ENCODE measurements around the gene ANKRD30B. TPM values are rescaled to one million over a fixed set of nuclear protein-coding genes. Genes with fewer than 3 reads are reported as not detected.
"Not testable (repeated sequence)": the region's sequence is repeated elsewhere in the genome, so short reads cannot be mapped to it uniquely, and the experiment has no call there.

ANKRD30B gene
- total RNA-seq: not detected
- polyA plus RNA-seq (ENCODE audit: insufficient read depth, low read depth, low replicate concordance): not detected
- long read RNA-seq, donor 1: 0 reads
- long read RNA-seq, donor 2: 0 reads
- long read RNA-seq, donor 3: 0 reads
- long read RNA-seq, donor 4: 0 reads
- long read RNA-seq, donor 5: 0 reads
- long read RNA-seq, donor 6: 0 reads
- long read RNA-seq, donor 7: 0 reads
- long read RNA-seq, donor 8: 0 reads
- long read RNA-seq, donor 9: 0 reads
- long read RNA-seq, donor 10: 0 reads

- no peak within 1 kb of the TSS for H3K4me3 ChIP-seq (ENCODE audit: low read length in 3 of 3)
- no peak for FAIRE-seq
- intact Hi-C loops (cut with DNase I): no loop called here
- no peak for TF ChIP-seq CTCF (IDR thresholded peaks at IDR 0.05; ENCODE audit: borderline replicate concordance, extremely low read depth, insufficient read depth)
- no peaks in the 10 kb centered on the region for H3K4me1 ChIP-seq (ENCODE audit: control insufficient read depth in 2 of 3, insufficient read depth in 2 of 3, low read depth in 1 of 3, low read length in 3 of 3)
- H3K27ac ChIP-seq (ENCODE audit: low read depth in 2 of 2, low read length in 2 of 2): no peak within 1 kb of the TSS
- no peaks in the 10 kb centered on the region for H3K36me3 ChIP-seq (ENCODE audit: control insufficient read depth in 2 of 3, insufficient read depth in 3 of 3, low read length in 3 of 3)
- H3K9me3 ChIP-seq (ENCODE audit: control insufficient read depth in 2 of 3, insufficient read depth in 1 of 3, low read length in 3 of 3): no peaks in the 10 kb centered on the region
- no peak within 1 kb of the TSS for H3K9ac ChIP-seq (ENCODE audit: low read length in 3 of 3)
- peak; percentile 14 to 63 (median 59) for DNase-seq
- H3K27me3 ChIP-seq (ENCODE audit: control insufficient read depth, insufficient read depth, low read length): no peaks in the 10 kb centered on the region
Measured at GRCh38 chr18:14747513-14748474, at the start of gene ANKRD30B. TSS of gene ANKRD30B (plus strand) at chr18:14748172. CDS start at chr18:14748420, 248 bp downstream.

GRCh38 chr18:14701286-14702040, 46.5 kb upstream of the ANKRD30B start:
- H3K36me3 ChIP-seq (ENCODE audit: control insufficient read depth in 2 of 3, insufficient read depth in 3 of 3, low read length in 3 of 3); intact Hi-C loops (cut with DNase I); H3K9me3 ChIP-seq (ENCODE audit: control insufficient read depth in 2 of 3, insufficient read depth in 1 of 3, low read length in 3 of 3); H3K9ac ChIP-seq (ENCODE audit: low read length in 3 of 3); H3K27me3 ChIP-seq (ENCODE audit: control insufficient read depth, insufficient read depth, low read length); H3K27ac ChIP-seq (ENCODE audit: low read depth in 2 of 2, low read length in 2 of 2); H3K4me3 ChIP-seq (ENCODE audit: low read length in 3 of 3); H3K4me1 ChIP-seq (ENCODE audit: control insufficient read depth in 2 of 3, insufficient read depth in 2 of 3, low read depth in 1 of 3, low read length in 3 of 3); DNase-seq; FAIRE-seq: not testable (repeated sequence)

- H3K4me1 ChIP-seq (ENCODE audit: control insufficient read depth in 2 of 3, insufficient read depth in 2 of 3, low read depth in 1 of 3, low read length in 3 of 3); intact Hi-C loops (cut with DNase I): not testable (repeated sequence)
Measured at GRCh38 chr18:14709761-14710160, 38.2 kb upstream of the ANKRD30B start.

GRCh38 chr18:14721569-14721968, 26.4 kb upstream of the ANKRD30B start:
- H3K27ac ChIP-seq (ENCODE audit: low read depth in 2 of 2, low read length in 2 of 2); H3K9me3 ChIP-seq (ENCODE audit: control insufficient read depth in 2 of 3, insufficient read depth in 1 of 3, low read length in 3 of 3); H3K4me3 ChIP-seq (ENCODE audit: low read length in 3 of 3); H3K36me3 ChIP-seq (ENCODE audit: control insufficient read depth in 2 of 3, insufficient read depth in 3 of 3, low read length in 3 of 3); H3K9ac ChIP-seq (ENCODE audit: low read length in 3 of 3); DNase-seq; FAIRE-seq; intact Hi-C loops (cut with DNase I); H3K27me3 ChIP-seq (ENCODE audit: control insufficient read depth, insufficient read depth, low read length); H3K4me1 ChIP-seq (ENCODE audit: control insufficient read depth in 2 of 3, insufficient read depth in 2 of 3, low read depth in 1 of 3, low read length in 3 of 3): not testable (repeated sequence)

More at GRCh38 chr18:14709761-14710160, 38.2 kb upstream of the ANKRD30B start:
- not testable (repeated sequence) for H3K36me3 ChIP-seq (ENCODE audit: control insufficient read depth in 2 of 3, insufficient read depth in 3 of 3, low read length in 3 of 3); H3K4me3 ChIP-seq (ENCODE audit: low read length in 3 of 3); H3K27me3 ChIP-seq (ENCODE audit: control insufficient read depth, insufficient read depth, low read length); H3K9me3 ChIP-seq (ENCODE audit: control insufficient read depth in 2 of 3, insufficient read depth in 1 of 3, low read length in 3 of 3); H3K9ac ChIP-seq (ENCODE audit: low read length in 3 of 3); FAIRE-seq; H3K27ac ChIP-seq (ENCODE audit: low read depth in 2 of 2, low read length in 2 of 2); DNase-seq

- H3K27me3 ChIP-seq (ENCODE audit: control insufficient read depth, insufficient read depth, low read length); FAIRE-seq; H3K4me3 ChIP-seq (ENCODE audit: low read length in 3 of 3); intact Hi-C loops (cut with DNase I); H3K4me1 ChIP-seq (ENCODE audit: control insufficient read depth in 2 of 3, insufficient read depth in 2 of 3, low read depth in 1 of 3, low read length in 3 of 3); H3K9ac ChIP-seq (ENCODE audit: low read length in 3 of 3); DNase-seq; H3K36me3 ChIP-seq (ENCODE audit: control insufficient read depth in 2 of 3, insufficient read depth in 3 of 3, low read length in 3 of 3); H3K9me3 ChIP-seq (ENCODE audit: control insufficient read depth in 2 of 3, insufficient read depth in 1 of 3, low read length in 3 of 3); H3K27ac ChIP-seq (ENCODE audit: low read depth in 2 of 2, low read length in 2 of 2): not testable (repeated sequence)
Measured at GRCh38 chr18:14739056-14739455, 8.9 kb upstream of the ANKRD30B start.

All from kidney (tissue), 22 donors.